H1 (cell line): ENCODE measurements around the gene KRTAP4-9.

Experiments used
- ATF3 ChIP-seq: IDR thresholded peaks from 2 replicates; pipeline ENCODE4 v1.6.1; 2011; ENCODE audit warnings: low read depth, mild to moderate bottlenecking, low read length; ENCODE audit not compliant: insufficient read depth
- CHD7 ChIP-seq: fragments of 300-600 bp; sonication (generic); IDR thresholded peaks from 2 replicates; pipeline ENCODE4 v1.7.1; 2012; ENCODE audit warnings: low read length, moderate library complexity, mild to moderate bottlenecking, inconsistent platforms; ENCODE audit not compliant: insufficient replicate concordance
- CTBP2 ChIP-seq: IDR thresholded peaks from 2 replicates; pipeline ENCODE4 v1.7.0; 2011; ENCODE audit warnings: borderline replicate concordance, mild to moderate bottlenecking, moderate library complexity, mixed read lengths, low read length; ENCODE audit not compliant: insufficient read depth, insufficient read length
- CTCF ChIP-seq, 3 experiments: IDR thresholded peaks; 1 replicate in 2 of 3; 2 replicates in 1 of 3; pipeline versions ENCODE4 v1.5.1 to v1.6.1; 2011; ENCODE audit warnings: low read length in 3 of 3, mild to moderate bottlenecking in 3 of 3, inconsistent platforms in 2 of 3, low read depth in 1 of 3, moderate library complexity in 1 of 3; ENCODE audit not compliant: insufficient read depth in 1 of 3; ENCODE audit errors: control extremely low read depth in 1 of 3
- EZH2 ChIP-seq: fragments of 200-600 bp; sonication (generic); IDR thresholded peaks from 2 replicates; pipeline ENCODE4 v1.7.1; 2012; ENCODE audit warnings: low read depth, mild to moderate bottlenecking, moderate library complexity, low read length, inconsistent platforms; ENCODE audit not compliant: severe bottlenecking
- HDAC6 ChIP-seq: IDR thresholded peaks from one replicate; pipeline ENCODE4 v1.7.1; 2012; ENCODE audit warnings: low read depth, mild to moderate bottlenecking, inconsistent platforms, low read length, moderate library complexity
- POLR2A ChIP-seq, 2 experiments: IDR thresholded peaks; 1 replicate in 1 of 2; 2 replicates in 1 of 2; pipeline ENCODE4 v1.6.1; 2011; ENCODE audit warnings: low read depth in 2 of 2, low read length in 2 of 2, mild to moderate bottlenecking in 2 of 2; ENCODE audit errors: control extremely low read depth in 1 of 2
- POLR2AphosphoS5 ChIP-seq: IDR thresholded peaks from 2 replicates; pipeline ENCODE4 v1.6.1; 2011; ENCODE audit warnings: low read depth, low read length
- RAD21 ChIP-seq, 2 experiments: IDR thresholded peaks in 1 of 2; conservative IDR thresholded peaks in 1 of 2; 2 replicates each; pipeline ENCODE4 v1.6.1; 2011; ENCODE audit warnings: low read depth in 2 of 2, low read length in 2 of 2, improper control_type of control experiment in 1 of 2, inconsistent platforms in 1 of 2, mild to moderate bottlenecking in 1 of 2, moderate library complexity in 1 of 2
- RBBP5 ChIP-seq: IDR thresholded peaks from 2 replicates; pipeline ENCODE4 v1.7.1; 2012; ENCODE audit warnings: low read depth, mild to moderate bottlenecking, inconsistent platforms, low read length, moderate library complexity, borderline replicate concordance
- SIN3A ChIP-seq, 2 experiments: IDR thresholded peaks in 1 of 2; conservative IDR thresholded peaks in 1 of 2; 2 replicates each; pipeline ENCODE4 v1.6.1; 2011 to 2012; ENCODE audit warnings: low read length in 2 of 2, improper control_type of control experiment in 1 of 2, low read depth in 1 of 2, mild to moderate bottlenecking in 1 of 2
- SIX5 ChIP-seq: IDR thresholded peaks from 2 replicates; pipeline ENCODE4 v1.6.1; 2011; ENCODE audit warnings: mild to moderate bottlenecking, low read depth, low read length
- SP1 ChIP-seq: IDR thresholded peaks from 2 replicates; pipeline ENCODE4 v1.6.1; 2011; ENCODE audit warnings: low read depth, low read length
- USF2 ChIP-seq: IDR thresholded peaks from 2 replicates; pipeline ENCODE4 v1.6.1; 2011; ENCODE audit warnings: low read length, improper control_type of control experiment

- TF ChIP-seq CTCF (IDR thresholded peaks at IDR 0.05; ENCODE audit: control extremely low read depth in 1 of 3, insufficient read depth in 1 of 3, low read depth in 1 of 3, low read length in 3 of 3) = no peak
- TF ChIP-seq RAD21 (IDR thresholded peaks at IDR 0.05 in 1 of 2, conservative IDR thresholded peaks at IDR 0.05 in 1 of 2; ENCODE audit: low read depth in 2 of 2, low read length in 2 of 2) = no peak
- no peak for TF ChIP-seq SIX5
- TF ChIP-seq RBBP5 = no peak
- TF ChIP-seq EZH2 = no peak
- TF ChIP-seq POLR2AphosphoS5 = no peak
- no peak for TF ChIP-seq POLR2A (IDR thresholded peaks at IDR 0.05; ENCODE audit: control extremely low read depth in 1 of 2, low read depth in 2 of 2, low read length in 2 of 2)
- TF ChIP-seq CHD7 = no peak
- no peak for TF ChIP-seq SIN3A (conservative IDR thresholded peaks at IDR 0.05 in 1 of 2, IDR thresholded peaks at IDR 0.05 in 1 of 2; ENCODE audit: low read depth in 1 of 2, low read length in 2 of 2)
- no peak for TF ChIP-seq USF2
- TF ChIP-seq ATF3 = no peak
- no peak for TF ChIP-seq SP1
- no peak for TF ChIP-seq CTBP2
- TF ChIP-seq HDAC6 = no peak
These were observed 47.6 kb upstream of the KRTAP4-9 start for GRCh38 chr17:41057547-41057946.
